Activated T-cell treated with anti-CD3 and anti-CD28 coated beads for 1 hour (primary cell): Measurements from ENCODE around the gene UGT3A2.

Experiments
- DNase-seq: peaks from one replicate; pipeline ENCODE4 v3.0.0-alpha.2; 2020; ENCODE audit warnings: low read depth

UGT3A2 gene

GRCh38 chr5:36007366-36007765 is 59.3 kb downstream of the UGT3A2 start:
- DNase-seq: no peak

DNA sequence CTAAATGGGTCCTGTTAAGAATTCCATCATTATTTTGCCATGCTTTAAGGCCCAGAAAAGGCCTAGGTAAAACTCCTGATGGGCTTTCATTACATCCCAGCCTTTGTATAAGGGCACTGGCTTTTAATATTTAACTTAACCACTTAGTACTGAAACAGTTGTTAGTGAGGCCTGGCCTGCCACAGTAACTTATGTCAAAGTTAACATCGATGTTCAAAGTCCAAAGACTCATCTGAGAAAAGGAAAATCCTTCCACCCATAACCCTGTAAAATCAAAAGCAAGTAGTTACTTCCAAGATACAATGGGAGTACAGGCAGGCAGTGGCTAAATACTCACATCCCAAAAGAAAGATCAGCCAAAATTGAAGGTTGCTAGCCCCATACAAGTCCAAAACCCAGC is 60.5 kb downstream of the UGT3A2 start:
- DNase-seq: no peak

GRCh38 chr5:36001032-36001431 is 65.7 kb downstream of the UGT3A2 start:
- DNase-seq: no peak

- DNase-seq: no peak
Measured at GRCh38 chr5:35999547-35999946, 67.1 kb downstream of the UGT3A2 start.

DNA sequence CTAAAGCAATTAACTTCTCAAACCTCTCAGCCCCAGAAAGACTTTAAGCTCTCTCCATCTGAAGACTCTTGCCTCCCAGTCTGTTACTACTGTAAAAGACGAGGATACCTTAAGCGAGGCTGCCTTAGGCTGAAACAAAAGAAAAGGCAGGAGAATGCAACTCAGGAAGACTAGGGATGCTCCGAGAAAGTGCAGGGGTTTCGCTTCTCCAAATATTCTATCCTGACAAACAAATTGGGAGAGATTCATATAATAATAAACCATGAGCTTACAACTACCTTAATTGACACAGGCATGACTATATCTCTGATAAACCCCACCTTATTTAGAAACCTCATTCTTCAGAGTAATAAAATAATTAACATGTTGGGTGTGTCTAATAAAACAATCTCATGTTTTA is 70.6 kb downstream of the UGT3A2 start:
- DNase-seq: no peak

DNA sequence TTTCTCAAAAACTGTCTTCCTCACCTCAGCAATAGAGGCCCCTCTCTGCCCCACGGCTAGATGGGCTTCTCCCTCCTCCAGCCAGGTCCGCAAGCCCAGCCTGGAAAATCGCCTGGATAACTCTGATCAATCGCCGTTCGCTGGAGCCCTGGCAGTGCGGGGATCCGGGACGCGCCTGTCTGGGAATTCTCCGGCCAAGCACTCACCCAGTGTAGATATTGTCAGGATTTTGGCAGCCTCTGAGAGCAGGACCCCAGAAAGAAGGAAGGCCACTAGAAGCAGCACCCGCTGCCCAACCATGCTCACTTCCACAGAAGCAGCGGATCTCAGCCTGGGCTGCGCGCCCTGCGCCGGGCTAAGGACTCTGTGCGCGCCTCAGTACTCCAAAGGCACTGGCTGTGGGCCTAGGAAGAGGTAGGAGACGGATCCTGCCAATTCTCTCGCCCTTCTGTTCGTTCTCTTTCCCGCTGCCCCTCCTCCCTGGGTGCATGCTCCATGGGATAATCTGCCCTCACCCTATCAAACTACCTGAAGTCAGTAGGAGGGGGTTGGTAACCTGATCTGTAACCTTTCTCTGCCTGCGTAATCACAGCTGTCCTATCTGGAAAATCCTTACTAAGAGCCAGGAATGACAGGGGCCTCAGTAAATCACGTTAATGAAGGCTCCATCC is 75.6 kb downstream of the UGT3A2 start, which contains the start of gene UGT3A1:
UGT3A1 (minus strand) TSS at position 450 of the 671 bp plus-strand sequence; CDS start at position 300, 150 bp downstream.
- DNase-seq: no peak

DNA sequence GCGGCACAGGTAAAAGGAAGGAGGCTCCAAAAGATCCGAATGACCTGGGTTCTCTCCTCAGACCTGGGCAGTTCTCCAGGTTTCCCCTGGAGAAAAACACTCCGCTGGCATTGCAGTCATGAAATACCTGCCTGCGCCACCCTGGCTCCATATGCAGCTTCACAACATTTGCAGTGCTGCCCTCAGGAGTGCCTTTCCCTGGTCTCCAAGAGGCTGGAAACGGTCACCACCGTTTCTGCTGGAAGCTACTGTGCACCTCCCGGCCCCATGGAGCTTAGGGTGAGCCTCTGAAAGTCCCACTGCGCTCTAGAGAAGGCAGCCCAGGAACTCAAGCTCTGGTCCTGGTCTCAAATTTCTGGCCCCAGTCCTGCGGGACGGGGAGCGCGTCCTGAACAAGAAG is 76.2 kb downstream of the UGT3A2 start:
- no peak for DNase-seq

- no peak for DNase-seq
Measured at GRCh38 chr5:35988529-35988928, 78.2 kb downstream of the UGT3A2 start.

DNA sequence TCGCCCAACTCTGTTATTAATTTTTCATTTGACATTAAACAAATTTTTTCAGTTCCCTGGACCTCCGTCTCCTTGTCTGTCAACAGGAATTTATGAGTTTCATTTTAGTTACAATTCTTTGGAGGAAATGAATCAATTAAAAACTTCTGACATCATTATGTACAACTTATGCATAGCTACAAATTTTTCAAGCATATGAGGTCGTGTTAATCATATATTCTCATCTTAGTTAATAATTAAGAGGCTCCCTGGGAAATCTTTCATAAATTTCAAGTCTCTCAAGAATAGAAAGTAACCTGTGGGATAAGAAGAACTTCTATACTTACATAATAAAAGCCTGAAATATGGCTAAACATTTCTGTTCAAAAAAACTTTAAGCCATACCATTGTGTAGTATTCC is 78.9 kb downstream of the UGT3A2 start:
- DNase-seq: no peak
